ENCODE results near the gene OR2V1. TPM values are rescaled to one million over a fixed set of nuclear protein-coding genes. Genes with fewer than 3 reads are reported as not detected.
A peak's percentile ranks its signal among the peaks of the same experiment; 100 is the strongest.
"Not testable (repeated sequence)": the region's sequence is repeated elsewhere in the genome, so short reads cannot be mapped to it uniquely, and the experiment has no call there.

Gene OR2V1
- total and polyA plus RNA-seq, 2 of the 13 experiments (the other 11 are each of a cell fraction or from before 2014, with no cell fraction given), result not detected

GRCh38 chr5:181096721-181097382 is 34.1 kb downstream of the OR2V1 start:
- BruUV-seq (replicated peaks); POLR2A ChIA-PET; H4K20me1 ChIP-seq (ENCODE audit: insufficient read depth, low read length); H2AFZ ChIP-seq (ENCODE audit: low read length); DNase-seq (ENCODE audit: low spot score); H3K4me2 ChIP-seq (ENCODE audit: low read depth, low read length); H3K4me3 ChIP-seq (replicated peaks in 1 of 3; ENCODE audit: insufficient read depth in 1 of 3, low read depth in 2 of 3, low read length in 3 of 3); H3K9ac ChIP-seq (ENCODE audit: insufficient read depth, low read depth, low read length); H3K36me3 ChIP-seq (replicated peaks in 1 of 2; ENCODE audit: control insufficient read depth in 1 of 2, insufficient read depth in 2 of 2, low read length in 2 of 2); ATAC-seq; H3K4me1 ChIP-seq (ENCODE audit: insufficient read depth, low read length); H3K9me3 ChIP-seq (ENCODE audit: low read length); intact Hi-C loops (cut with micrococcal nuclease; ENCODE audit: unreplicated experiment); H3K27ac ChIP-seq (ENCODE audit: extremely low read length, insufficient read depth, low read length); H3K79me2 ChIP-seq (ENCODE audit: insufficient read depth, low read length); CTCF ChIA-PET (ENCODE audit: low intra/inter-chr PET ratio, low total read pairs); in situ Hi-C loops (cut with HindIII; ENCODE audit: extremely low pct_ligation_motif_present, low pct_unique_long_range_greater_than_20kb): not testable (repeated sequence)
- FAIRE-seq, result peak; percentile 36
- peaks cover 2 to 18% of the 10 kb centered on the region in 2 experiments; a peak in 3 of 5 replicates for H3K27me3 ChIP-seq (ENCODE audit: control insufficient read depth in 1 of 2, insufficient read depth in 2 of 2, low read length in 2 of 2)
- no CpG with 5 or more reads among the region's 26 CpGs for WGBS (ENCODE audit: low lambda C conversion rate)

GRCh38 chr5:181095162-181095561 is 35.8 kb downstream of the OR2V1 start:
- in situ Hi-C loops (cut with HindIII; ENCODE audit: extremely low pct_ligation_motif_present, low pct_unique_long_range_greater_than_20kb); H3K79me2 ChIP-seq (ENCODE audit: insufficient read depth, low read length); H3K9me3 ChIP-seq (ENCODE audit: low read length); H3K4me1 ChIP-seq (ENCODE audit: insufficient read depth, low read length); DNase-seq (ENCODE audit: low spot score); H4K20me1 ChIP-seq (ENCODE audit: insufficient read depth, low read length); H3K9ac ChIP-seq (ENCODE audit: insufficient read depth, low read depth, low read length); H3K27ac ChIP-seq (ENCODE audit: extremely low read length, insufficient read depth, low read length); H3K4me3 ChIP-seq (replicated peaks in 1 of 3; ENCODE audit: insufficient read depth in 1 of 3, low read depth in 2 of 3, low read length in 3 of 3); FAIRE-seq; intact Hi-C loops (cut with micrococcal nuclease; ENCODE audit: unreplicated experiment); ATAC-seq; H3K4me2 ChIP-seq (ENCODE audit: low read depth, low read length); POLR2A ChIA-PET; CTCF ChIA-PET (ENCODE audit: low intra/inter-chr PET ratio, low total read pairs); H3K36me3 ChIP-seq (replicated peaks in 1 of 2; ENCODE audit: control insufficient read depth in 1 of 2, insufficient read depth in 2 of 2, low read length in 2 of 2); BruUV-seq (replicated peaks); H2AFZ ChIP-seq (ENCODE audit: low read length): not testable (repeated sequence)
- 51% methylated on average over 3 of the region's 3 CpGs for WGBS (ENCODE audit: low lambda C conversion rate)
- peaks cover 2 to 15% of the 10 kb centered on the region in 2 experiments; a peak in 3 of 5 replicates for H3K27me3 ChIP-seq (ENCODE audit: control insufficient read depth in 1 of 2, insufficient read depth in 2 of 2, low read length in 2 of 2)

- WGBS (ENCODE audit: low lambda C conversion rate), result 42% methylated on average over 7 of the region's 7 CpGs
- ChIA-PET POLR2A (no interaction called here), CTCF (ENCODE audit: low intra/inter-chr PET ratio, low total read pairs) (no interaction called here)
- intact Hi-C loops (cut with micrococcal nuclease; ENCODE audit: unreplicated experiment), result no loop called here
- Histone ChIP-seq H3K27me3 (ENCODE audit: control insufficient read depth in 1 of 2, insufficient read depth in 2 of 2, low read length in 2 of 2) (no peaks in the 10 kb centered on the region; a peak in 1 of 5 replicates), H4K20me1 (ENCODE audit: insufficient read depth, low read length) (no peaks in the 10 kb centered on the region), H3K27ac (ENCODE audit: extremely low read length, insufficient read depth, low read length) (no peak overlapping the region), H3K36me3 (replicated peaks in 1 of 2; ENCODE audit: control insufficient read depth in 1 of 2, insufficient read depth in 2 of 2, low read length in 2 of 2) (no peaks in the 10 kb centered on the region), H3K9me3 (ENCODE audit: low read length) (no peaks in the 10 kb centered on the region), H3K79me2 (ENCODE audit: insufficient read depth, low read length) (no peaks in the 10 kb centered on the region), H3K4me2 (ENCODE audit: low read depth, low read length) (no peak overlapping the region), H3K4me1 (ENCODE audit: insufficient read depth, low read length) (0 out of 2 replicates have a peak, but pooled peaks cover under 1% of the 10 kb centered on the region), H2AFZ (ENCODE audit: low read length) (no peak overlapping the region), H3K9ac (ENCODE audit: insufficient read depth, low read depth, low read length) (no peak overlapping the region), H3K4me3 (replicated peaks in 1 of 3; ENCODE audit: insufficient read depth in 1 of 3, low read depth in 2 of 3, low read length in 3 of 3) (no peak overlapping the region)
- no peak for ATAC-seq
- no peak for FAIRE-seq
- no peak for DNase-seq (ENCODE audit: low spot score)
- in situ Hi-C loops (cut with HindIII; ENCODE audit: extremely low pct_ligation_motif_present, low pct_unique_long_range_greater_than_20kb), result no loop called here
- BruUV-seq (replicated peaks), result no TSS peak
- TF ChIP-seq ZNF619 (CRISPR knock-in tag; IDR thresholded peaks at IDR 0.05) (no peak), FOXA1 (IDR thresholded peaks at IDR 0.05) (no peak), FOXA1 (CRISPR knock-in tag; IDR thresholded peaks at IDR 0.05) (no peak), JUNB (CRISPR knock-in tag; IDR thresholded peaks at IDR 0.05; ENCODE audit: borderline replicate concordance) (no peak), NCOA5 (CRISPR knock-in tag; IDR thresholded peaks at IDR 0.05) (no peak), SSRP1 (CRISPR knock-in tag; IDR thresholded peaks at IDR 0.05) (no peak), CREM (IDR thresholded peaks at IDR 0.05) (no peak), CREM (CRISPR knock-in tag; IDR thresholded peaks at IDR 0.05) (no peak), YY1 (IDR thresholded peaks at IDR 0.05; ENCODE audit: insufficient read depth, insufficient replicate concordance, low read depth, low read length) (no peak), ZMYM2 (CRISPR knock-in tag; IDR thresholded peaks at IDR 0.05) (no peak), ZNF333 (CRISPR knock-in tag; IDR thresholded peaks at IDR 0.05; ENCODE audit: borderline replicate concordance) (no peak), ZNF781 (CRISPR knock-in tag; IDR thresholded peaks at IDR 0.05; ENCODE audit: borderline replicate concordance, not compliant biosample characterization) (no peak), ZNF737 (CRISPR knock-in tag; IDR thresholded peaks at IDR 0.05; ENCODE audit: borderline replicate concordance) (no peak), ZNF34 (CRISPR knock-in tag; IDR thresholded peaks at IDR 0.05; ENCODE audit: borderline replicate concordance) (no peak)
These were observed 38.5 kb downstream of the OR2V1 start for GRCh38 chr5:181092428-181092827.
